Right ventricle myocardium inferior (tissue), 1 donor: ENCODE results near the gene BMAL1. TPM values are rescaled to one million over a fixed set of nuclear protein-coding genes. Genes with fewer than 3 reads are reported as not detected.

Experiments used
- ATAC-seq: fragments of 200-7000 bp; cut with Tn5 transposase; one replicate; pipeline ENCODE4 v1.9.1; 2020; ENCODE audit warnings: mild to moderate bottlenecking, moderate library complexity
- DNase-seq: peaks from one replicate; pipeline ENCODE4 v3.0.0; 2021; ENCODE audit errors: missing footprints
- intact Hi-C: fragments of 100-400 bp; cut with DNase I; formaldehyde crosslinking; loops from one replicate; pipeline ENCODE4 v1.11.0; 2022
- total RNA-seq: library from RNA; stranded (reverse); fragmentation: NEBNext Ultra II Directional; extraction: Animal tissue kit (Norgen Biotek cat#: 25700); gene quantifications from one replicate; pipeline ENCODE4 v1.2.1, GENCODE V29; 2021
- donor health status: DM: no; HTN: yes; CAD: no; lungs with severe emphysema.

BMAL1 gene
- total RNA-seq, 1 donor from 2014 or later, result 9.5 TPM

- ATAC-seq, result no peak
- no peak for DNase-seq
- intact Hi-C loops, result no loop called here
These were observed 76.7 kb downstream of the BMAL1 start for GRCh38 chr11:13354335-13354734.

- no peak for ATAC-seq
- DNase-seq, result no peak
- intact Hi-C loops, result no loop called here
These were observed 77.6 kb downstream of the BMAL1 start for GRCh38 chr11:13355191-13355590.

GRCh38 chr11:13357232-13357631, 79.6 kb downstream of the BMAL1 start:
- intact Hi-C loops, result no loop called here
- ATAC-seq (no peak), DNase-seq (no peak)

GRCh38 chr11:13358596-13359270, 81.1 kb downstream of the BMAL1 start:
- no peak for DNase-seq
- intact Hi-C loops, result no loop called here

GRCh38 chr11:13362596-13363109, 85.1 kb downstream of the BMAL1 start:
- ATAC-seq (no peak), DNase-seq (no peak)
- intact Hi-C loops, result no loop called here

More at GRCh38 chr11:13358596-13359270, 81.1 kb downstream of the BMAL1 start:
- ATAC-seq, result no peak

GRCh38 chr11:13364388-13364787, 86.8 kb downstream of the BMAL1 start:
- intact Hi-C loops, result no loop called here
- no peak for DNase-seq
- ATAC-seq, result no peak

- DNase-seq (no peak), ATAC-seq (no peak)
- intact Hi-C loops, result no loop called here
These were observed 88.9 kb downstream of the BMAL1 start for GRCh38 chr11:13366266-13367026.

- ATAC-seq (no peak), DNase-seq (no peak)
- intact Hi-C loops, result no loop called here
These were observed 89.5 kb downstream of the BMAL1 start for GRCh38 chr11:13367115-13367514.

- ATAC-seq (no peak), DNase-seq (no peak)
- intact Hi-C loops, result no loop called here
These were observed 90.5 kb downstream of the BMAL1 start for GRCh38 chr11:13368041-13368446.

- intact Hi-C loops, result no loop called here
- no peak for DNase-seq
- ATAC-seq, result no peak
These were observed 95.6 kb downstream of the BMAL1 start for GRCh38 chr11:13373216-13373615.

GRCh38 chr11:13375798-13376197, 98.2 kb downstream of the BMAL1 start:
- ATAC-seq, result no peak
- intact Hi-C loops, result no loop called here
- DNase-seq, result no peak

- ATAC-seq (no peak), DNase-seq (no peak)
- intact Hi-C loops, result no loop called here
These were observed 98.8 kb downstream of the BMAL1 start for GRCh38 chr11:13376402-13376801.

- DNase-seq (no peak), ATAC-seq (peak; percentile 29)
- intact Hi-C loops, result no loop called here
These were observed 99.2 kb downstream of the BMAL1 start for GRCh38 chr11:13376838-13377237.

- ATAC-seq, result no peak
- intact Hi-C loops, result no loop called here
- no peak for DNase-seq
These were observed 100.7 kb downstream of the BMAL1 start for GRCh38 chr11:13378316-13378715.

- intact Hi-C loops, result loop anchor here (10.0 kb wide), 1 partner anchor 84 kb away; the partner anchor contains the start of gene BTBD10
- DNase-seq (no peak), ATAC-seq (no peak)
These were observed 103.1 kb downstream of the BMAL1 start for GRCh38 chr11:13380731-13381130.

- ATAC-seq (no peak), DNase-seq (no peak)
- intact Hi-C loops, result loop anchor here (10.0 kb wide), 1 partner anchor 82 kb away; the partner anchor contains the start of gene BTBD10
These were observed 105.2 kb downstream of the BMAL1 start for GRCh38 chr11:13382751-13383150.

- ATAC-seq (no peak), DNase-seq (no peak)
- intact Hi-C loops, result loop anchor here (10.0 kb wide), 1 partner anchor 80 kb away; the partner anchor contains the start of gene BTBD10
These were observed 107.5 kb downstream of the BMAL1 start for GRCh38 chr11:13384908-13385640.

- DNase-seq (no peak), ATAC-seq (no peak)
- intact Hi-C loops, result loop anchor here (10.0 kb wide), 1 partner anchor 78 kb away; the partner anchor contains the start of gene BTBD10
These were observed 109.0 kb downstream of the BMAL1 start for GRCh38 chr11:13386567-13386966.

GRCh38 chr11:13388741-13389140, 111.2 kb downstream of the BMAL1 start:
- DNase-seq (no peak), ATAC-seq (no peak)
- intact Hi-C loops, result loop anchor here (10.0 kb wide), 1 partner anchor 76 kb away; the partner anchor contains the start of gene BTBD10
